Measurements from ENCODE around the gene ETV1.

ETV1 gene

DNA sequence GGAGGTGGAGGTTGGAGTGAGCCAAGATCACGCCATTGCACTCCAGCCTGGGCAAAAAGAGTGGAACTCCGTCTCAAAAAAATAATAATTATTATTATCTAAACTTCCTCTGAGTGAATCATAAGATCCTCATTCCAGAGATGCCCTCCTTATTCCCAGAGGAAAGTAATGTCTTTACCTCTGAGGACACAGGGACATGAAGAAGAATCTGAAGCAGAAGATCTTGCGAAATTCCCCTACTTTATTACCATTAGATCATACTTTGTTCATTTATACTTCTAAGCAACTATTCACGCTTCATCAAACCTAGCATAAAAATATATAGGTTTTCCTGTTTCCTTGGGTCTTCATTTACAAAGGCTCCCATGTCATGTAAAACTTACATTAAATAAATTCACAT is 143.1 kb downstream of the ETV1 start:
- TF ChIP-seq POLR2A (IDR thresholded peaks at IDR 0.05; ENCODE audit: extremely low read depth, insufficient read length), result no peak
- TF ChIP-seq CTCF (IDR thresholded peaks at IDR 0.05; ENCODE audit: low read depth, low read length), result no peak
- TF ChIP-seq MAX (IDR thresholded peaks at IDR 0.05; ENCODE audit: low read depth, low read length), result no peak
- TF ChIP-seq MYC (IDR thresholded peaks at IDR 0.05; ENCODE audit: low read depth, low read length), result no peak
- DNase-seq (ENCODE audit: low read depth), result no peak
- H3K4me3 ChIP-seq (ENCODE audit: low read depth, low read length), result no peak overlapping the region

DNA sequence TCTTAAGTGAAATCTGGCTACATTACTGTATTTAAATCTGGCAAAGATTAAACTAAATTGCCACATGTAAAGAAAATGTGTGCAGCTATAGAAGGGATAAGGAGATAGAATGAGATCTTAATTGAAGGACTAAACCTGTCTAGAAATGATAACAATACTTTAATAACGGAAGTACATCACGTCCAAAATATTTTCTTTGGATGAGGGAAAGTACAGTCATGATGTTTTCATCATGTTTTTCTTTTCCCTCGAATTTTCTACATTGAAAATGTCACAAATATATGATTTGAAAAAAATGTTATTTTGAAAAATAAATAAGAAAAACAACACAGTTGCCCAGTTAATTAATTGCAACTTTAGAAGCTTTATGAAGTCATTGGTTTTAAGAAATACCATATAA is 143.9 kb downstream of the ETV1 start:
- TF ChIP-seq MYC (IDR thresholded peaks at IDR 0.05; ENCODE audit: low read depth, low read length), result no peak
- TF ChIP-seq POLR2A (IDR thresholded peaks at IDR 0.05; ENCODE audit: extremely low read depth, insufficient read length), result no peak
- no peak for TF ChIP-seq CTCF (IDR thresholded peaks at IDR 0.05; ENCODE audit: low read depth, low read length)
- TF ChIP-seq MAX (IDR thresholded peaks at IDR 0.05; ENCODE audit: low read depth, low read length), result no peak
- no peak for DNase-seq (ENCODE audit: low read depth)
- H3K4me3 ChIP-seq (ENCODE audit: low read depth, low read length), result no peak overlapping the region

GRCh38 chr7:13844954-13845353 is 144.5 kb downstream of the ETV1 start:
- no peak for DNase-seq (ENCODE audit: low read depth)

DNA sequence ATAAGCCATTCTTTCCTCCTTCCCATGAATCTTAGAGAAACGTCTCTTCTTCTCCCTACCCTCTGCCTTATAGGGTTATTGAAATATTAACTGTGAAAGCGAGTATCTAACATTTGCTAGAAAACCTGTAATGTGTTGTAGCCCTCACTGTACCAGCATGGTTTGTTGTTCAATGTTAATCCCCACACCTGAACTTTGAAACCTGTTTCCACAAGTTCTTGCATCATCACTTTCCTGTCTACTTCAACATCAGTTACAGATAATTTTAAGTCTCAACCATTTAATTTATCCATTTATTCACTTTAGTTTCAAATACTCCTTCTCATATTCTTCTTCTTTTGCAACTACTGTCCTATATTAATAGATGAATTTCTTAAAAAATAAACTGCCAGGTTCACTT is 148.2 kb downstream of the ETV1 start:
- no peak for DNase-seq (ENCODE audit: low read depth)
- H3K4me3 ChIP-seq (ENCODE audit: low read depth, low read length), result no peak overlapping the region
- no peak for TF ChIP-seq CTCF (IDR thresholded peaks at IDR 0.05; ENCODE audit: low read depth, low read length)
- TF ChIP-seq MYC (IDR thresholded peaks at IDR 0.05; ENCODE audit: low read depth, low read length), result no peak
- no peak for TF ChIP-seq MAX (IDR thresholded peaks at IDR 0.05; ENCODE audit: low read depth, low read length)
- TF ChIP-seq POLR2A (IDR thresholded peaks at IDR 0.05; ENCODE audit: extremely low read depth, insufficient read length), result no peak

More at GRCh38 chr7:13844954-13845353, 144.5 kb downstream of the ETV1 start:
- H3K4me3 ChIP-seq (ENCODE audit: low read depth, low read length), result no peak overlapping the region
- TF ChIP-seq POLR2A (IDR thresholded peaks at IDR 0.05; ENCODE audit: extremely low read depth, insufficient read length) (no peak), MYC (IDR thresholded peaks at IDR 0.05; ENCODE audit: low read depth, low read length) (no peak), MAX (IDR thresholded peaks at IDR 0.05; ENCODE audit: low read depth, low read length) (no peak), CTCF (IDR thresholded peaks at IDR 0.05; ENCODE audit: low read depth, low read length) (no peak)

Data from NB4 (cell line).